Measurements from ENCODE around the gene INAFM2. TPM values are rescaled to one million over a fixed set of nuclear protein-coding genes. Genes with fewer than 3 reads are reported as not detected.
A peak's percentile ranks its signal among the peaks of the same experiment; 100 is the strongest.

Gene INAFM2
- total and polyA plus RNA-seq, 9 of the 15 experiments (the other 6 are each of a cell fraction or from before 2014, with no cell fraction given) = 11.8 to 43.1 (median 27.2) TPM

DNA sequence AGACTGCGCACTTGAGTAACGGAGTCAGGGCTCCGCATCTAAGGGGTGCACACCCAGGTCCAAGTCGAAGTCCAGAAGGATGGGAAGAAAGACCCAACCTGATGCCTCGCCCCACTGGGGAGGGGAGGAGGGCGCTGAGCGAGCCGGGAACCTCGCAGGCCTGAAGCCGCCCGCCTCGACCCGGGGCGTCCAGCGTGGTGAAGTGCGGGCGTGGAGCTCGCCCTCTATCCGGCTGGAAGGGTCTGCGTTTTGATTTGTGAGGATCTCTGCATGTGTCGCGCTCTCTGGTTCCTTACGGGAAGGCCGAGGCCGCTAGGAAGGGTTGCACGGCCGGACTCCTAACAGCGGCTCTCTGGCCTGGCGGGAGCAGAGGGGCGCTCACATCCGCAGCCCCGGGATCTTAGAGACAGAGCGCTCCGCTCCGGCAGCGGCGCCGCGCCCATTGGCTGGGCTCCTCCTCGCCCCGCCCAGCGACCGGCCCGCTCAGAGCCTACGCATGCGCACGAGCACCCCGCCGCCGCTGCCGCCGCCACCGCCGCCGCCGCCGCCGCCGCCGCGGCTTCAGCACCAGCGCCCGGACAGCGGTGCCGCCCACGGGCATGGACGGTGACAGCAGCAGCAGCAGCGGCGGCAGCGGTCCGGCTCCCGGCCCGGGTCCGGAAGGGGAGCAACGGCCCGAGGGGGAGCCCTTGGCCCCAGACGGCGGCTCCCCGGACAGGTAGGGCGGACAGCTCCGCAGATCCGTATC is 34.4 kb downstream of the INAFM2 start, which contains the start of gene DISP2:
Gene DISP2 (plus strand): TSS at position 497 of the 748 bp plus-strand sequence. CDS start 103 bp downstream, at position 600.
- peak within 1 kb of the TSS in 1 of 2 experiments; percentile 79; a peak in 2 of 4 replicates for H3K9ac ChIP-seq (ENCODE audit: insufficient read depth in 1 of 2, low read depth in 2 of 2, low read length in 2 of 2)
- H2AFZ ChIP-seq (ENCODE audit: low read depth, low read length) = peak within 1 kb of the TSS; percentile 93
- H3K27me3 ChIP-seq (ENCODE audit: control insufficient read depth in 2 of 2, insufficient read depth in 2 of 2, low read length in 2 of 2) = peaks cover 0 to 9% of the 10 kb centered on the region in 2 experiments; a peak in 1 of 5 replicates
- POLR2A ChIA-PET = interaction anchor here (0.6 to 1.7 kb wide), 6 partner anchors 12 to 62 kb away, joined by 3 to 7 read pairs (median 4); partner anchors contain the start of gene KNSTRN
- intact Hi-C loops (cut with micrococcal nuclease) (loop anchor here (5.0 kb wide), 1 partner anchor 64 kb away; no protein-coding TSS in a partner anchor), in situ Hi-C loops (cut with MboI) (no loop called here)
- H3K27ac ChIP-seq (ENCODE audit: extremely low read depth, low read depth, low read length) = no peak within 1 kb of the TSS
- H3K4me2 ChIP-seq (ENCODE audit: insufficient read depth, low read length) = peak within 1 kb of the TSS; percentile 84
- CTCF ChIA-PET (ENCODE audit: low intra/inter-chr PET ratio) = interaction anchor here (1.4 kb wide), 1 partner anchor 10 kb away, joined by 4 read pairs; no protein-coding TSS in a partner anchor
- no peaks in the 10 kb centered on the region for H3K9me3 ChIP-seq (replicated peaks; ENCODE audit: control insufficient read depth, insufficient read depth, low read depth, low read length)
- H3K4me3 ChIP-seq = peak within 1 kb of the TSS; percentile 53
- H3K36me3 ChIP-seq (ENCODE audit: control insufficient read depth, insufficient read depth, low read length) = no peaks in the 10 kb centered on the region
- no peaks in the 10 kb centered on the region for H3K79me2 ChIP-seq (ENCODE audit: control insufficient read depth, insufficient read depth, low read length)
- no peaks in the 10 kb centered on the region for H3K9me1 ChIP-seq (ENCODE audit: control insufficient read depth, insufficient read depth, low read length)
- peaks cover 9 to 26% of the 10 kb centered on the region in 2 experiments; a peak in 4 of 5 replicates for H3K4me1 ChIP-seq (replicated peaks in 1 of 2; ENCODE audit: control insufficient read depth in 2 of 2, insufficient read depth in 2 of 2, low read length in 2 of 2)
- DNase-seq (ENCODE audit: extremely low read depth in 1 of 4, low spot score in 3 of 4) (peak; percentile 89 to 100 (median 100)), FAIRE-seq (no peak), ATAC-seq (peak; percentile 89)
- BruUV-seq (replicated peaks) = no TSS peak
- H4K20me1 ChIP-seq (replicated peaks; ENCODE audit: control insufficient read depth, insufficient read depth, low read length) = no peaks in the 10 kb centered on the region
- WGBS (ENCODE audit: insufficient coverage, low coverage, missing lambda C conversion rate) = 3% methylated on average over 37 of the region's 82 CpGs
- TF ChIP-seq, protein P1, sequence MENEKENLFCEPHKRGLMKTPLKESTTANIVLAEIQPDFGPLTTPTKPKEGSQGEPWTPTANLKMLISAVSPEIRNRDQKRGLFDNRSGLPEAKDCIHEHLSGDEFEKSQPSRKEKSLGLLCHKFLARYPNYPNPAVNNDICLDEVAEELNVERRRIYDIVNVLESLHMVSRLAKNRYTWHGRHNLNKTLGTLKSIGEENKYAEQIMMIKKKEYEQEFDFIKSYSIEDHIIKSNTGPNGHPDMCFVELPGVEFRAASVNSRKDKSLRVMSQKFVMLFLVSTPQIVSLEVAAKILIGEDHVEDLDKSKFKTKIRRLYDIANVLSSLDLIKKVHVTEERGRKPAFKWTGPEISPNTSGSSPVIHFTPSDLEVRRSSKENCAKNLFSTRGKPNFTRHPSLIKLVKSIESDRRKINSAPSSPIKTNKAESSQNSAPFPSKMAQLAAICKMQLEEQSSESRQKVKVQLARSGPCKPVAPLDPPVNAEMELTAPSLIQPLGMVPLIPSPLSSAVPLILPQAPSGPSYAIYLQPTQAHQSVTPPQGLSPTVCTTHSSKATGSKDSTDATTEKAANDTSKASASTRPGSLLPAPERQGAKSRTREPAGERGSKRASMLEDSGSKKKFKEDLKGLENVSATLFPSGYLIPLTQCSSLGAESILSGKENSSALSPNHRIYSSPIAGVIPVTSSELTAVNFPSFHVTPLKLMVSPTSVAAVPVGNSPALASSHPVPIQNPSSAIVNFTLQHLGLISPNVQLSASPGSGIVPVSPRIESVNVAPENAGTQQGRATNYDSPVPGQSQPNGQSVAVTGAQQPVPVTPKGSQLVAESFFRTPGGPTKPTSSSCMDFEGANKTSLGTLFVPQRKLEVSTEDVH (IDR thresholded peaks at IDR 0.05; ENCODE audit: low read depth, partially characterized antibody) = no peak
- TF ChIP-seq TGIF2 (CRISPR knock-in tag; IDR thresholded peaks at IDR 0.05) = 0 out of 2 replicates have a peak, but pooled peaks have one; percentile 68
- TF ChIP-seq CXXC5 (CRISPR knock-in tag; IDR thresholded peaks at IDR 0.05) = peak; percentile 77
- TF ChIP-seq, protein P2, sequence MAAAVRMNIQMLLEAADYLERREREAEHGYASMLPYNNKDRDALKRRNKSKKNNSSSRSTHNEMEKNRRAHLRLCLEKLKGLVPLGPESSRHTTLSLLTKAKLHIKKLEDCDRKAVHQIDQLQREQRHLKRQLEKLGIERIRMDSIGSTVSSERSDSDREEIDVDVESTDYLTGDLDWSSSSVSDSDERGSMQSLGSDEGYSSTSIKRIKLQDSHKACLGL (CRISPR knock-in tag; IDR thresholded peaks at IDR 0.05; ENCODE audit: borderline replicate concordance, poor library complexity, severe bottlenecking) = peak; percentile 82
- TF ChIP-seq ZBTB7A (IDR thresholded peaks at IDR 0.05; ENCODE audit: borderline replicate concordance, control insufficient read depth, low read depth, low read length) = peak; percentile 59; the same call in 1 of the 2 replicates
- peak; percentile 85 for TF ChIP-seq SMAD4 (CRISPR knock-in tag; conservative IDR thresholded peaks at IDR 0.05)
- peak in 1 of 2 experiments; percentile 85; a peak in 2 of 4 replicates for TF ChIP-seq HDAC1 (IDR thresholded peaks at IDR 0.05)
- no peak for TF ChIP-seq ZNF174 (CRISPR knock-in tag; IDR thresholded peaks at IDR 0.05)
- TF ChIP-seq CTBP1 (IDR thresholded peaks at IDR 0.05; ENCODE audit: borderline replicate concordance) = peak; percentile 87
- peak; percentile 16; the same call in 1 of the 2 replicates for TF ChIP-seq CGGBP1 (CRISPR knock-in tag; IDR thresholded peaks at IDR 0.05)
- peak; percentile 56 for TF ChIP-seq EGR1 (conservative IDR thresholded peaks at IDR 0.05)
- peak; percentile 74 to 99; a peak in 3 of 4 replicates for TF ChIP-seq SIN3A (IDR thresholded peaks at IDR 0.05; ENCODE audit: borderline replicate concordance in 2 of 2, control insufficient read depth in 1 of 2, low read depth in 2 of 2, low read length in 2 of 2)
- peak; percentile 84 for TF ChIP-seq RB1 (IDR thresholded peaks at IDR 0.05; ENCODE audit: low read depth)
- TF ChIP-seq FIP1L1 (IDR thresholded peaks at IDR 0.05; ENCODE audit: low read depth, low read length, poor library complexity, severe bottlenecking) = peak; percentile 9

Data from K562 (cell line).